ENCODE results near the gene HEATR1.
A peak's percentile ranks its signal among the peaks of the same experiment; 100 is the strongest.
"Not testable (repeated sequence)": the region's sequence is repeated elsewhere in the genome, so short reads cannot be mapped to it uniquely, and the experiment has no call there.

The HEATR1 gene

DNA sequence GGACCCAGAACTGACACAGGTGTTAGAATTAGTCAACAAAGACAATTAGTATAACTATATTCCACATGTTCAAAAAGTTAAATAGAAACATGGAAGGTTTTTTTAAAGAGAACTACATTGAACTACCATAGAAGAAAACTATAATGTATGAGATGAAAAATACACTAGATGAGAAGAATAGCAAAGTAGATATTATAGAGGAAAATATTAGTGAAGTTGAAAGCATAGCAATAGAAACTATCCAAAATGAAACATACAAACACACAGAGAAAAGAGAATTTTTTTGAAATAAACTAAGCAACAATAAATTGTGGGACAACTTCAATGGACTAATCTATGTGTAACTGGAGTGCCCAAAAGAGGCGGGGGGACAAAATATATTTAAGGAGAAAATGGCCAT, 8.0 kb upstream of the HEATR1 start:
- Histone ChIP-seq H3K9ac (ENCODE audit: low read length) (no peak overlapping the region), H3K4me3 (ENCODE audit: low read length) (no peak overlapping the region), H3K27me3 (ENCODE audit: low read depth, low read length) (peaks cover 46% of the 10 kb centered on the region), H4K20me1 (ENCODE audit: insufficient read depth, low read length) (no peaks in the 10 kb centered on the region), H3K36me3 (replicated peaks; ENCODE audit: low read depth, low read length) (no peaks in the 10 kb centered on the region), H3K9me3 (ENCODE audit: insufficient read depth, low read length) (no peaks in the 10 kb centered on the region), H3K79me2 (ENCODE audit: low read length) (no peaks in the 10 kb centered on the region), H3K27ac (ENCODE audit: low read length) (no peak overlapping the region), H3K4me1 (ENCODE audit: low read length) (no peaks in the 10 kb centered on the region), H3K4me2 (ENCODE audit: low read length) (no peak overlapping the region), H2AFZ (ENCODE audit: low read depth, low read length) (no peak overlapping the region)
- no peak for TF ChIP-seq EZH2phosphoT487 (IDR thresholded peaks at IDR 0.05; ENCODE audit: low read depth)
- TF ChIP-seq CTCF (IDR thresholded peaks at IDR 0.05; ENCODE audit: low read depth, low read length), result no peak

GRCh38 chr1:236608930-236609726, 4.8 kb upstream of the HEATR1 start:
- Histone ChIP-seq H2AFZ (ENCODE audit: low read depth, low read length) (no peak overlapping the region), H3K4me2 (ENCODE audit: low read length) (no peak overlapping the region), H3K9ac (ENCODE audit: low read length) (no peak overlapping the region), H3K27ac (ENCODE audit: low read length) (no peak overlapping the region), H4K20me1 (ENCODE audit: insufficient read depth, low read length) (no peaks in the 10 kb centered on the region), H3K9me3 (ENCODE audit: insufficient read depth, low read length) (no peaks in the 10 kb centered on the region), H3K36me3 (replicated peaks; ENCODE audit: low read depth, low read length) (no peaks in the 10 kb centered on the region), H3K4me3 (ENCODE audit: low read length) (no peak overlapping the region), H3K79me2 (ENCODE audit: low read length) (peaks cover 2% of the 10 kb centered on the region), H3K4me1 (ENCODE audit: low read length) (peaks cover 4% of the 10 kb centered on the region; the same call in 1 of the 2 replicates), H3K27me3 (ENCODE audit: low read depth, low read length) (peaks cover 24% of the 10 kb centered on the region)
- TF ChIP-seq EZH2phosphoT487 (IDR thresholded peaks at IDR 0.05; ENCODE audit: low read depth) (no peak), CTCF (IDR thresholded peaks at IDR 0.05; ENCODE audit: low read depth, low read length) (peak; percentile 62)

- H3K36me3 ChIP-seq (replicated peaks; ENCODE audit: low read depth, low read length); H3K27ac ChIP-seq (ENCODE audit: low read length); H2AFZ ChIP-seq (ENCODE audit: low read depth, low read length); H3K9me3 ChIP-seq (ENCODE audit: insufficient read depth, low read length); H4K20me1 ChIP-seq (ENCODE audit: insufficient read depth, low read length); H3K4me3 ChIP-seq (ENCODE audit: low read length); H3K4me2 ChIP-seq (ENCODE audit: low read length); H3K9ac ChIP-seq (ENCODE audit: low read length): not testable (repeated sequence)
- Histone ChIP-seq H3K79me2 (ENCODE audit: low read length) (peaks cover 17% of the 10 kb centered on the region), H3K27me3 (ENCODE audit: low read depth, low read length) (peaks cover 24% of the 10 kb centered on the region), H3K4me1 (ENCODE audit: low read length) (peaks cover 12% of the 10 kb centered on the region)
These were observed 3.3 kb upstream of the HEATR1 start for GRCh38 chr1:236607597-236607996.

DNA sequence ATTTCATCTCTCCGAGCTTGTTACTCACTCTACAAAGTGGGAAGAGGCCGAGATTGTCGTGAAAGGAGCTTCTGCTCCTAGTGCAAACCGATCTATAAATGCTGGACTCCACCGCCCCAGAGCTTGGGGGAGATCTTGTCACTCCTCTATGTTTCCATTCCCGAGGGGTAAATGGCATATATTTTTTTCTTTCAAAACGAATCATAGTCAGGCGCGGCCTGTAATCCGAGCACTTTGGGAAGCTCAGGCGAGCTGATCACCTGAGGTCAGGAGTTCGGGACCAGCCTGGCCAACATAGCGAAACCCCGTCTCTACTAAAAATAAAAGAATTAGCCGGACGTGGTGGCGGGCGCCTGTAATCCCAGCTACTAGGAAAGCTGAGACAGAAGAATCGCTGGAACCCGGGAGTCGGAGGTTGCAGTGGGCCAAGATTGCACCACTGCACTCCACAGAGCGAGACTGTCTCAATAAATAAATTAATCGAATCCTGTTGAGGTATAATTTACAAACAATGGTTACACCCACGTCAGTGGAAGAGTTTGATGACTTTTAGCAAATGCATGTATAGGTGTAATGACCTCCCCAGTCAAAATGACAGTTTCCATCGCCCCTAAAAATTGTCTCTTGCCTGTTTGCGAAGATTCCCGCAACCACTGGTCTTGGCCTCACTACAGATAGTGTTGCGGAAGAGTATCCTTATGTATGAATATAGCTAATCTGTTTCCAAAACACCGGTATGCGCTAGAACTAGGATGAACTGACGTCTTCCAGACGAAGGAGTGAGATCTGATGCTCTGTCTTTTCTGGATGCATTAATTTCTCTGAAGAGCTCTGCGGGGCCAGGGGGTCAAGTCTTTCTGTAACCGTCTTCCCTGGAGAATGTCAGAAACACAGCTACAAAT, 840 bp upstream of the HEATR1 start:
- peak overlapping the region; percentile 89 for H3K4me2 ChIP-seq (ENCODE audit: low read length)
- peaks cover 12% of the 10 kb centered on the region for H3K4me1 ChIP-seq (ENCODE audit: low read length)
- no peaks in the 10 kb centered on the region for H4K20me1 ChIP-seq (ENCODE audit: insufficient read depth, low read length)
- H3K9ac ChIP-seq (ENCODE audit: low read length), result peak overlapping the region; percentile 89
- H3K4me3 ChIP-seq (ENCODE audit: low read length), result peak overlapping the region; percentile 93
- peaks cover 37% of the 10 kb centered on the region for H3K79me2 ChIP-seq (ENCODE audit: low read length)
- TF ChIP-seq EZH2phosphoT487 (IDR thresholded peaks at IDR 0.05; ENCODE audit: low read depth) (no peak), CTCF (IDR thresholded peaks at IDR 0.05; ENCODE audit: low read depth, low read length) (no peak)
- H3K9me3 ChIP-seq (ENCODE audit: insufficient read depth, low read length), result no peaks in the 10 kb centered on the region
- H3K27me3 ChIP-seq (ENCODE audit: low read depth, low read length), result peaks cover 5% of the 10 kb centered on the region; the same call in 1 of the 2 replicates
- H3K36me3 ChIP-seq (replicated peaks; ENCODE audit: low read depth, low read length), result peaks cover 10% of the 10 kb centered on the region
- H2AFZ ChIP-seq (ENCODE audit: low read depth, low read length), result peak overlapping the region; percentile 100
- peak overlapping the region; percentile 48 for H3K27ac ChIP-seq (ENCODE audit: low read length)

All from OCI-LY3 (cell line).